HG03439 (cell line): ENCODE results near the gene FERMT2.
"Not testable (repeated sequence)": the region's sequence is repeated elsewhere in the genome, so short reads cannot be mapped to it uniquely, and the experiment has no call there.

Source experiments
- ATAC-seq: cut with Tn5 transposase; IDR thresholded peaks from one replicate; pipeline ENCODE4 v1.9.1; 2021; ENCODE audit warnings: mild to moderate bottlenecking, moderate library complexity; ENCODE audit not compliant: unreplicated experiment

Gene FERMT2

DNA sequence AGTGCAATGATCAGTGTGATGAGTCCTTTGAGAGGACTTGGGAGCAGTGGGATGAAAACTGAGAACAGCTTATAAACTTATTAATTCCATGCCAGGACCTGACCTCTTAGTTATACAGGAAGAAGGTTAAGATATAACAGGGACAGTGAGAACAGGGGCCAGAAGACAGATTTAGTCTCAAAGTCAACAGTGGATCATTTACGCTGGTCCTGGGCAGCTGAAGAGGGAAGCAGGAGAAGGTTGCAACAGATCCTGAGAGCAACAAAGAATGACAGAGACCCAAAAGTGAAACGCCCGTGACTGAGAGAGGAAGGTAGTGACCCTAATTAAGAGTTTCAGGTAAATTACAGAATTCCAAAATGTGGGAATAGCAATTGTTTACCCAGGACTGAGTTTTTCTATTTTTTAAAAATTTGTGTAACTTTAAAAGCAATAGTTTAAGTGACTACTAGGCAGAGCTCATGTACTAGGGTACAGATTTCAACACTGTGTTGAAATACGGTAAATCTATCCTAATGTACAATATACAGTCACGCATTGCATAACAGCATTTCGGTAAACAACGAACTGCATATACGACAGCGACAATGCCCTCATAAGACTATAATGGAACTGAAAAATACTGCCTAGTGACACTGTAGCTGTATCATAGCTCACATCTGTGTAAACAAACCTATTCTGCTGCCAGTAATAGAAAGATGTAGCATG, 81.8 kb downstream of the FERMT2 start:
- no peak for ATAC-seq

DNA sequence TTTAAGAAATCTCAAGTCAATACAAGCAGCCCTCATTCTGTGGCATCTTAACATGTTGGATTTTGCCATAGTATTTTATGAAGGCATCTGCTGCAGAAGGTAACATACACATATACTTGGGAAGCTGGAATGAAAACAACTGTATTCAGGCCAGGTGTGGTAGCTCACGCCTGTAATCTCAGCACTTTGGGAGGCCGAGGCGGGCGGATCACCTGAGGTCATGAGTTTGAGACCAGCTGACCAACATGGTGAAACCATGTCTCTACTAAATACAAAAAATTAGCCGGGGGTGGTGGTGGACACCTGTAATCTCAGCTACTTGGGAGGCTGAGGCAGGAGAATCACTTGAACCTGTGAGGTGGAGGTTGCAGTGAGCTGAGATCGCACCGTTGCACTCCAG, 86.0 kb downstream of the FERMT2 start:
- ATAC-seq, result not testable (repeated sequence)

GRCh38 chr14:52863334-52863700, 87.5 kb downstream of the FERMT2 start:
- ATAC-seq, result no peak

DNA sequence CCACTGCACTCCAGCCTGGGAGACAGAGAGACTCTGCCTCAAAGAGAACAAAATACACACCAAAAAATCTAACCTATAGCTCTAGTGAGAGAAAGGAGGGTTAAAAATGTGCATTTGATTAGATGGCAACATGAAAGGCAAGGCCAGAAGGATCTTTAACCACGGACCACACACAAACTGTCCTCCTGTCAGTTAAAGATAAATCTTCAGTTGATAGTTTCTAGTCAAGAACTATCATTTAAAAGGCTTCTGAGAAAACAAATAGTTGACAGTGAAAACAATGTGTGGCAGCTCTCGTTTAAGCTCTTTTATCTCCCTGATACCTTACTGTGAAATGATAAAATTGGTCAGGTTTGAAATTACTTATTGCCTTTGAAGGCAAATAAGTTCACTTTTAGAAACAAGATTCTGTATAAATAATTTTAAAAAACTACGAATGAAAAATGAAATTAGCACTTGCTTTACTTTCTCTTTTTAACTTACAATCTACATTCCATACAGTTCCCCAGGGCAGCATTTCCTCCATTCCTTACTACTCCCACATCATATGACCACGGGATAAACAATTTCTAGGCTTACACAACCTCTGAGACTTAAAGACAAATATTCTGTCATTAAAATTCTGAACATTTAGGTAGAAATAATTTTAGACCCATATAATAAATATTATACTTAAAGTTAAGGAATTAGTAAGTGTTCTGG, 88.1 kb downstream of the FERMT2 start:
- ATAC-seq, result no peak

DNA sequence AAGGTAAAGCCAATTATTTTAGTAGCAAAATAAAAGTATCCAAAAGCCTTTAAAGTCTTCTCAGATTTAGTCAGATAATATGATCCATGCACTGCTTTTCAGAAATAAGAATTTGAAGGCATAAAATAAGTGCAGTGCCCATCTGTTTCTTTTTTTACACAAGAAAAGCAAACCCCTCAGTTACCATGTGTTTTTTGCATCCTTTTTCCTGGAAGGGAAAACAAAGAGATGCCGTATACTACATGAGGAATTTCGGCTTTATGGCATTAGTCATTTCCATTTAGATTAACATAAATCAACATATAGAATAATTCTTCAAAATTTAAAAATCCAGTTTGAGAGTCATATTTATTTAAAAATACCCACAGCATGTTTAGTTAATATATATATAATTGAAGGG, 89.4 kb downstream of the FERMT2 start:
- ATAC-seq, result no peak

GRCh38 chr14:52860910-52861309, 89.9 kb downstream of the FERMT2 start:
- ATAC-seq, result no peak

- ATAC-seq, result no peak
Observed at GRCh38 chr14:52860209-52860608, 90.6 kb downstream of the FERMT2 start.

DNA sequence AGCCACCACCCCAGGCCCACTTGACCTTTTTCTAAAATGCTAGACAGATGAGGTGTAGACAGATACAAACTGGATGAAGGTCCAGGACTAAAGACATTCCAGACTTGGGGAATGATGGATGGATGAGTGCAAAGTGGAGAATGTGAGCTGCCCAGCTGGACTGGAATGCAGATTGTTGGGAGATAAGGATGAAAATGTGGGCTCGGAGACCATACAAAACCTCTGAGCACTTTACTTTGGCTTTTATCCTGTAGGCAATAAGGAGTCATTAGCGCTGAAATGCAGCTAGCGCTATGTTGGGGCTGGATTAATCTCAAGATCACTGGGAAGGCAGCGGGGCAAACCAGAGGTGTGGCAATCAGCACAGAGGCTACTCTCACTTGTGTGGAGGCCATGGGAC, 94.7 kb downstream of the FERMT2 start:
- ATAC-seq, result no peak

DNA sequence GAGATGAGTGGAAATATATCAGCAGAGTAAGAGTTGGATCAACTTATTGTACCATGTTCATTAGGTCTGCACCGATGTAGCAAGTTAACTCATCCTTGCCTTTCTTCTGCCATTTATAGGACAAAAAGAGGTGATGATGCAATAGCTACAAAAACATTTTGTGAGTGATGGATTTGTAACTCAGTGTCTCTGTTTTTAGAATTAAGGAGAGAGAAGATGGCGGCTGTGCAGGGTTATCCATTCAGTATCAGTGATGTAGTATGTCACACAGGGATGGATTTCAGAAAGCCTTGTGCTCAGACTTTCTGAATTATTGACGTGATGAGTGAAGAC, 97.4 kb downstream of the FERMT2 start:
- no peak for ATAC-seq

- ATAC-seq, result no peak
Observed at GRCh38 chr14:52852810-52853521, 97.9 kb downstream of the FERMT2 start.

DNA sequence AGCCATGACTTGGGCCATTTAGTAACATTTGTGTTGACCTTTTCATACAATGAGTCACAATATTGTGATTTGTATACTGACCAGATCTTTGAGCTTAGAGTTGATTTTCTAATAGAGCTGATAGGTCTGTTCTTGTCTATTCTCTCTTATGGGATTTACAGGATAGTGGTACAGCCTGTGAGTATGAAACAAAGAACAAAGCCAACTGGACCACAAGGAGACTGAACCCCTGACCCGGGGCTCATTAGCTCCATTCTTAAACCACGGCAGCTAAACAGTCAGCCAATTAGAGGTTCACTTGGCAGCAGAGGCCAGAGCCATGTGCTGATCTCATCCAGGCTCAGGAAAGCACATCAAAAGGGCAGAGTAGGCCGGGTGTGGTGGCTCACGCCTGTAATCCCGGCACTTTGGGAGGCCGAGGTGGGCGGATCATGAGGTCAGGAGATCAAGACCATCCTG, 100.4 kb downstream of the FERMT2 start:
- ATAC-seq, result no peak

- no peak for ATAC-seq
Observed at GRCh38 chr14:52848626-52849025, 102.2 kb downstream of the FERMT2 start.

GRCh38 chr14:52846591-52846990, 104.3 kb downstream of the FERMT2 start:
- ATAC-seq, result no peak

DNA sequence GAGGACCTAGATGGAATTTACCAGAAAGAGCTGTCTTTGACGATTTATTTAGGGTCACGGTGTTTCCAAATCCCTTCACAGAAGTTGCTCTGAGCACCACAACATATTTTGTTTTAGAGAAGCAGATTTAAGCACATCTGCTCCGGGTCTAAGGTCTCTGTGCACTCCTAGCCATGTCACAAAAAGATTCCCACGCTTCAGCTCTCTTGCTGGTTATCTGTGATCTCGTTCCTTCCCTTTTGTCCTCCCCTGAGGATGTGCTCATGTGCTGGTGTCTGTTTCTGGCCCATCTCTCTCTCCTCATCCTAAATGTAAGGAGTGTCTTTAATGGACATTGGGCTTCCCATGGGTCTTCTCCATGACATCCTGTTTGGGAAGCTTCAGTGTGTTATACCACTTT, 105.8 kb downstream of the FERMT2 start:
- ATAC-seq, result no peak

DNA sequence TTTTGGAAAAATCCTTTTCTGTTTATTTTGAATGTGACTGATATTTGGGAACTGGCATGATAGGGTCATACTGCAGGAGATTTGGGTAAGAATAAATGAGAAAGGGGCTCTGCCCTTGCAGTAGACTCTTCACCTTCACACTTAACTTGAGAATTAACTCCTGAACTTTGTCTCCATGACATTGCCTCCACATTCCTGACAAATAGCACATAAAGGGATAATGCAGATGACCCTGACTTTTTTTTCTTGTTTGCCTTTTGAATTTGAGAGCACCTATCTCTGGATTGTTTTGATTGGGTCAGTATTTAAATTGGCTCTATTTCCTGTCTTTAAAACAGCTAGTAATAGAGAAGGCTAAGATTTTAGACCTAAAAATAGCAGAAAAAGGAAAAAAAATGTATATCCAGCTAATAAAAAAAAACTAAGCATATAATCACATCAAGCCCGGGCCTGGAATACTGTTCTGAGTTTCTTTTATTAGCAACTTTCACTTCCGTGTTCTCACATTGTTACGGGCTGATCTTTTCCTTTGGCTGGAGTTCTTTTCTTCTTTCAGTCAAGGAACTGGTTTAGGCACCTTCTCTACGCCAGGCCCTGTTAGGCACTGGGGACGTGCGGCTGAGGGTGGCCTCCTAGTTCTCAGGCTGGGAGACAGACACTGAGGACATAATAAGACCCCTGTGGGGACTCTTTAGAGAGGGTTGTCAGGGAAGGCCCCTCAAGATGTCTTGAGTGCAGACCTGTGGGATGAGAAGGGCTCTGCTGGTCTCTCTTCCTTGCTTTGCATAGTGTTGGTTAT, 106.4 kb downstream of the FERMT2 start:
- no peak for ATAC-seq

DNA sequence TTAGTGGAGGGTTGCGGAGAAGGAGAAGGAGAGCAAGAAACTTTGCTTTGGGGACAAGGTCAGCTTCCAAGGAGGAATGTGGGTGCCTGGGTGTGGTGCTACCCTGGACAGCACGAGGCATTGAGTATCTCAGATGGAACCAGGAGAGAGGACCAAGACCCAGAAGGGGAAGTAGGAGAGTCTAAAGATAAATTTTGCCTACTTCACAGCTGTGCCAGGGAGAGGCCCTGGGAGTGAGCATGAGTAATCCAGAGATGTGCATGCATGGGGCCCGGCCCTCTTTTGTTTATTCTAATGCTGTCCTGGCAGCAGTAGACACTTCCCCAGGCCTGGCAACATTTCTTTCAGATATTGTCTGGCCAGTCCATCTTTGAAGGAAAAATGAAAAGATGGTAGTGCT, 110.0 kb downstream of the FERMT2 start:
- peak; percentile 56 for ATAC-seq

DNA sequence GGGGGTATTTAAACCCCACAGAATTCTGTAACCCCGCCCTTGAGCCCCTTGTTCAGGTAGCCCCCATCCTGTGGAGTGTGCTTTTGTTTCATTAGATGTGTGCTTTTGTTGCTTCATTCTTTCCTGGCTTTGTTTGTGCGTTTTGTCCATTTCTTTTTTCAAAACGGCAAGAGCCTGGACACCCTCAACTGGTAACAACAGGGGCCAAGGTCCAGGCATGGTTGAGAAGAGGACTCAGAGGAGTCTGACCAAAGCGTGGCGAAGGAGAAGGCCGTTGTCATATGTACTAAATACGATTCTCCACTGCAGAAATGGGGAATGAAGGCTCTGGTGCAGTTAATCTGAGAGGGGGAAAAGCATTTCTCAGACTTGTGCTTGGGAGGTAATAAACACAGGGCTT, 113.4 kb downstream of the FERMT2 start:
- ATAC-seq, result no peak

DNA sequence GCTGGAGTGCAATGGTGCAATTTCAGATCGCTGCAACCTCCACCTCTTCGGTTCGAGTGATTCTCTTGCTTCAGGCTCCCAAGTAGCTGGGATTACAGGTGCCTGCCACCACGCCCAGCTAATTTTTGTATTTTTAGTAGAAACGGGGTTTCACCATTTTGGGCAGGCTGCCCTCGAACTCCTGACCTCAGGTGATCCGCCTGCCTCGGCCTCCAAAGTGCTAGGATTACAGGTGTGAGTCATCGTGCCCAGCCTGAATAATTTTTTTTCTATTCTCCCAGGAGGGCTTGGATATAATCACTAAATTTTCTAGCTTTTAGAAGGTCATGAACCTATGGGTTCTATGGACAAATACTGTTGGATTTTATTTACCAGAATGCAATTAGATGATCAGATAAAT, 114.8 kb downstream of the FERMT2 start:
- ATAC-seq, result no peak

GRCh38 chr14:52835122-52835903, 115.5 kb downstream of the FERMT2 start:
- ATAC-seq, result no peak

GRCh38 chr14:52834440-52834842, 116.4 kb downstream of the FERMT2 start:
- no peak for ATAC-seq

- ATAC-seq, result no peak
Observed at GRCh38 chr14:52833891-52834290, 117.0 kb downstream of the FERMT2 start.
